Osteocyte (in vitro differentiated cells): Measurements from ENCODE around the gene WDR1. TPM values are rescaled to one million over a fixed set of nuclear protein-coding genes. Genes with fewer than 3 reads are reported as not detected.

ENCODE experiments used
- DNase-seq: peaks from one replicate; pipeline ENCODE4 v3.0.0; 2021; ENCODE audit warnings: mixed read lengths; ENCODE audit not compliant: unreplicated experiment; ENCODE audit errors: extremely low spot score
- H3K27ac Mint-ChIP-seq: one replicate; pipeline ENCODE4 v1.8.0; 2021; ENCODE audit warnings: mild to moderate bottlenecking, mixed read lengths; ENCODE audit not compliant: unreplicated experiment
- H3K27me3 Mint-ChIP-seq: one replicate; pipeline ENCODE4 v1.8.0; 2021; ENCODE audit warnings: mixed read lengths; ENCODE audit not compliant: unreplicated experiment
- H3K36me3 Mint-ChIP-seq: one replicate; pipeline ENCODE4 v1.8.0; 2021; ENCODE audit warnings: mixed read lengths; ENCODE audit not compliant: unreplicated experiment
- H3K4me1 Mint-ChIP-seq: one replicate; pipeline ENCODE4 v1.8.0; 2021; ENCODE audit warnings: mixed read lengths; ENCODE audit not compliant: unreplicated experiment
- H3K4me3 Mint-ChIP-seq: one replicate; pipeline ENCODE4 v1.8.0; 2021; ENCODE audit warnings: mild to moderate bottlenecking, moderate library complexity, mixed read lengths; ENCODE audit not compliant: unreplicated experiment
- H3K9me3 Mint-ChIP-seq: one replicate; pipeline ENCODE4 v1.8.0; 2021; ENCODE audit warnings: mixed read lengths; ENCODE audit not compliant: unreplicated experiment
- total RNA-seq: library from RNA; stranded (reverse); gene quantifications from 2 replicates; pipeline ENCODE4 v1.2.1, GENCODE V29; 2021
- TF ChIP-seq, protein P1 (sequence below): fragments of 200-600 bp; sonication (generic); IDR thresholded peaks from 2 replicates; pipeline ENCODE4 v1.5.0; 2021; ENCODE audit warnings: antibody characterized with exemption, mild to moderate bottlenecking, moderate library complexity

WDR1 gene
- total RNA-seq, 1 donor from 2014 or later, result 537 TPM

DNA sequence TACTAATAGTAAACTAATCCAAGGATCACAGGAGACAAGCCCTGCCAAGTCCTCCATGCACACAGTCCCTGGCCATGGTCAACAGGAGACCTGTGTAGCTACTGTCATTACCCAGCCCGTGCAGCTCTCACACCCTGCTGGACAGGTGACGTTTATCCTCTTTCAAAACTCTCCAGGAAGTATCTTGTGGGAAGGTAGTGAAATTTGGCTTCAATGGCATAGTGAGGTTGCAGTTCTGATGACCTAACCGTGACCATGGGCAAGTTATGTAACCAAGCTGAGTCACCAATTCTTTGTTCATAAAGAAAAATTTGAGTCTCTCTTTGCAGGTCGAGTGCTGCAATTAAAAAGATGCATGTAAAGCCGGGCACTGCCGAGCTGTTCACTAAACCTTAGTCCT is 84.0 kb downstream of the WDR1 start:
- no peak for DNase-seq
- TF ChIP-seq, protein P1, sequence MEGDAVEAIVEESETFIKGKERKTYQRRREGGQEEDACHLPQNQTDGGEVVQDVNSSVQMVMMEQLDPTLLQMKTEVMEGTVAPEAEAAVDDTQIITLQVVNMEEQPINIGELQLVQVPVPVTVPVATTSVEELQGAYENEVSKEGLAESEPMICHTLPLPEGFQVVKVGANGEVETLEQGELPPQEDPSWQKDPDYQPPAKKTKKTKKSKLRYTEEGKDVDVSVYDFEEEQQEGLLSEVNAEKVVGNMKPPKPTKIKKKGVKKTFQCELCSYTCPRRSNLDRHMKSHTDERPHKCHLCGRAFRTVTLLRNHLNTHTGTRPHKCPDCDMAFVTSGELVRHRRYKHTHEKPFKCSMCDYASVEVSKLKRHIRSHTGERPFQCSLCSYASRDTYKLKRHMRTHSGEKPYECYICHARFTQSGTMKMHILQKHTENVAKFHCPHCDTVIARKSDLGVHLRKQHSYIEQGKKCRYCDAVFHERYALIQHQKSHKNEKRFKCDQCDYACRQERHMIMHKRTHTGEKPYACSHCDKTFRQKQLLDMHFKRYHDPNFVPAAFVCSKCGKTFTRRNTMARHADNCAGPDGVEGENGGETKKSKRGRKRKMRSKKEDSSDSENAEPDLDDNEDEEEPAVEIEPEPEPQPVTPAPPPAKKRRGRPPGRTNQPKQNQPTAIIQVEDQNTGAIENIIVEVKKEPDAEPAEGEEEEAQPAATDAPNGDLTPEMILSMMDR, result no peak
- Mint-ChIP-seq H3K4me1 (peaks cover 10% of the 10 kb centered on the region), H3K9me3 (no peaks in the 10 kb centered on the region), H3K27me3 (peaks cover 8% of the 10 kb centered on the region), H3K36me3 (no peaks in the 10 kb centered on the region), H3K4me3 (no peak overlapping the region), H3K27ac (no peak overlapping the region)

DNA sequence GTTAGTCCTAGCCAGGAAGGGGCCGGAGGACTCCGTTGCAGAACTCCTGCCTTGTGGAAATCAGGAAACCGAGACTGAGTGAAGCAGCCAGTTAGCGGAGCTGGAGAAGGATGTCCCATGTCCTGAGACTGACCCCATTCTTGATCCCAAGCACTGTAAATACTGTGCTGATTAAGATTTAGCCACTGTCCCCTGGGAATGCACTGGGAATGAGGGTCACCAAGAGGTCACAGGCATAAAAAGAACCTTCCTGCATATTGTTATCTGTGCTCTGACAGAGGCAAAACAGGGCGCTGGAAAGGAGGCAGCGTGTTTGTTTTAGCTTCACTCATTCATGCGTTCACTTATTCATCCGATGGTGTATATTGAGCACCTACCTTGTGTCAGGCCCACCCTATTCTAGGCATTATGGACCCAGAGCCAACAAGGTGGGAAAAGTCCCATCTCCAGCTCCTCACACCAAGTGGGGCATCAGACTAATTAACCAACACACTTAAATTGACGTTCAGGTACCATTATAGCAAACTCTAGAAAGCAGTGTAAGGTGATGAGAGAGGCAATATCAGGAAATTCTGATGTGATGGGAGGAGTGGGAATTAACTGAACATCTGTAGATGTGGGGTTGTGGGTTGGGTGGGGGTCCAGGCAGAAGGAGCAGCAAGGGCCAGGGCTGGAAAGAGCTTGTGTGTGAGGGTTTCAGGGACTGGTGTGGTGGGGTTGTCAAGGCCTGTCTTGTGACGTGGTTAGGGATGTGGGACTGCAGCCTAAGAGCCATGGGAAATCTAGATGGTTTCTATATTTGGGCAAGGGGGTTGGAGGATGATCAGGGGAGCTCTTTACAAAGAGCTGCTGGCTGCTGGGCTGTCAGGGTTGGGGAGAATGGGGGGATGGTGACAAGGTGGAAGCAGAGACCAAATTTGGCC is 84.7 kb downstream of the WDR1 start:
- H3K4me3 Mint-ChIP-seq, result no peak overlapping the region
- no peak overlapping the region for H3K27ac Mint-ChIP-seq
- no peak for DNase-seq
- H3K27me3 Mint-ChIP-seq, result peaks cover 8% of the 10 kb centered on the region
- peaks cover 10% of the 10 kb centered on the region for H3K4me1 Mint-ChIP-seq
- H3K9me3 Mint-ChIP-seq, result no peaks in the 10 kb centered on the region
- TF ChIP-seq, protein P1, result no peak
- no peaks in the 10 kb centered on the region for H3K36me3 Mint-ChIP-seq

DNA sequence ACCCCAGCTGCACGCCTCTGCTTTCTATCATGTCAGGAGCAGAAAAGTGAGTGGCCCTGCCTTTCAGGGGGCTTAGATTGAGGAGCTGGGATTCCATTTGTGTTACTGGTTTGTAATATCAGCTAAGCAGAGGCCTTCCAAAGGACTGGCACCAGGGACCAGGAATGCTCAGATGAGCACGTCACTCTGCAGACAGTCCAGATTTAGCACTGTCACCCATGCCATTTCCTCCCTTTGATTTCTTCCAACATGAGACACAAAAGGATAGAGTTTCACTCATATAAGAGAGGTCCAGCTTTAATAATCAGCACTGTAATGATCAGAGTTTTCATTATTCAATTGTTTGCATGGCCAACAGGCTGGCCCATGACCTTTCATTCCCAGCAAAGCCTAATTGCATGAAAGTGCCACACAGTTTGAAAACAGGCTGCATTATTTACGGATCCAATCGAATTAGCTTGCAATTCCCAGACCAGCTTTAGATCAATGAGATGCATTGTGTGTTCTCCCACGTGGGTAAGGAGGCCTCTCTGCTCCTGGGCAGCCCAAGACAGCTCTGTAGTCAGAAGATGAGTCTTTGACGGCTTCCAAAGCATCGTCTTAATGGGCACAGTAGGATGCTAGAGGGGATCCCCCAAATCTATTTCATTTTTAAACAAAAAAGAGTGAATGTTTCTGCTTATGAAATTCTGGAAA is 85.5 kb downstream of the WDR1 start:
- H3K36me3 Mint-ChIP-seq, result no peaks in the 10 kb centered on the region
- no peaks in the 10 kb centered on the region for H3K9me3 Mint-ChIP-seq
- peaks cover 10% of the 10 kb centered on the region for H3K4me1 Mint-ChIP-seq
- no peak overlapping the region for H3K4me3 Mint-ChIP-seq
- peaks cover 12% of the 10 kb centered on the region for H3K27me3 Mint-ChIP-seq
- TF ChIP-seq, protein P1, result no peak
- DNase-seq, result no peak
- H3K27ac Mint-ChIP-seq, result no peak overlapping the region

DNA sequence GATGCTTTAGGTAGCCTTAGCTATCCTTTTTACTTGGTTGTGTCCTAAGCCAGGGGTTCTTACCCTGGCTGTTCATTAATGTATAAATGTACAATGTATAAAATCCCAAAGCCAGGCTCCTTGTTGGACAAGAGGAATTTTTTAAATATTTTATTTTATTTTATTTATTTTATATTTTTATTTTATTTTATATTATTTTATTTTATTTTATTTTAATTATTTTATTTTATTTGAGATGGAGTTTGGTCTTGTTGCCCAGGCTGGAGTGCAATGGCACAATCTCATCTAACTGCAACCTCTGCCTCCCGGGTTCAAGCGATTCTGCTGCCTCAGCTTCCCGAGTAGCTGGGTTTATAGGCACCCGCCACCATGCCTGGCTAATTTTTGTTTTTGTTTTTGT is 87.2 kb downstream of the WDR1 start:
- Mint-ChIP-seq H3K4me3 (no peak overlapping the region), H3K4me1 (peaks cover 10% of the 10 kb centered on the region), H3K27me3 (peaks cover 16% of the 10 kb centered on the region), H3K27ac (no peak overlapping the region), H3K36me3 (no peaks in the 10 kb centered on the region), H3K9me3 (no peaks in the 10 kb centered on the region)
- TF ChIP-seq, protein P1, result no peak
- DNase-seq, result no peak

DNA sequence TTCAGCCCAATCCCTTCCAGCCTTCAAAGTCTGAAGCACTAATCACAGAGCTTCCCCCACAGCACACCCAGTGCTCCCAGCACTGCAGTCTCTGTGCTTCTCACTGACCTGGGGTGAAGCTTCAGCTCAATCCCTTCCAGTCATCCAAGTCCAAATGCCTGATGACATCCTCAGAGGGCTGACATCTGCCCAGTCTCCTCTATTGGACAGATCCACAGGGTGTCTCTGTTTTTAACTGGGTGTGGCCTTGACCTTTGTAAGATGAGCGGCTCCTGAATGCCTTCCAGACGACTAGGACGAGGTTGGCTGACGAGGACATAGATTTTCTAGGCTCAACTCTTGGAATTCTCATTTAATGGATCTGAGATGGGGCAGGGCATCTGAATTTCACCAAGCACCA is 87.7 kb downstream of the WDR1 start:
- TF ChIP-seq, protein P1, result no peak
- H3K9me3 Mint-ChIP-seq, result no peaks in the 10 kb centered on the region
- no peak overlapping the region for H3K27ac Mint-ChIP-seq
- no peak for DNase-seq
- peaks cover 13% of the 10 kb centered on the region for H3K27me3 Mint-ChIP-seq
- H3K4me1 Mint-ChIP-seq, result peaks cover 12% of the 10 kb centered on the region
- H3K4me3 Mint-ChIP-seq, result no peak overlapping the region
- no peaks in the 10 kb centered on the region for H3K36me3 Mint-ChIP-seq
